Left lung (tissue), 10 donors: Measurements from ENCODE around the gene FAM227B. TPM values are rescaled to one million over a fixed set of nuclear protein-coding genes. Genes with fewer than 3 reads are reported as not detected.
"Not testable (repeated sequence)": the region's sequence is repeated elsewhere in the genome, so short reads cannot be mapped to it uniquely, and the experiment has no call there.

Experiments
- ATAC-seq: fragments of 200-7000 bp; cut with Tn5 transposase; one replicate; pipeline ENCODE4 v1.9.1; 2020; ENCODE audit warnings: moderate library complexity
- DNase-seq, 4 donors: peaks; one replicate each; pipeline ENCODE4 v3.0.0-alpha.2; 2013 to 2020
- H3K27ac ChIP-seq, 2 donors: fragments of 200-600 bp; sonication (generic) in 1 of 2; one replicate each; pipeline versions ENCODE4 v1.5.0 to v1.8.0; 2020 to 2021
- H3K27me3 ChIP-seq, 2 donors: fragments of 200-600 bp; sonication (generic) in 1 of 2; one replicate each; pipeline versions ENCODE4 v1.5.0 to v1.8.0; 2020 to 2021
- H3K36me3 ChIP-seq, 2 donors: fragments of 200-600 bp; sonication (generic) in 1 of 2; one replicate each; pipeline versions ENCODE4 v1.5.0 to v1.8.0; 2020 to 2021
- H3K4me1 ChIP-seq, 2 donors: fragments of 200-600 bp; one replicate each; pipeline ENCODE4 v1.8.0; 2021
- H3K4me3 ChIP-seq, 2 donors: fragments of 200-600 bp; sonication (generic) in 1 of 2; one replicate each; pipeline versions ENCODE4 v1.5.0 to v1.8.0; 2020 to 2021; ENCODE audit warnings: mild to moderate bottlenecking in 1 of 2
- H3K9me3 ChIP-seq, 2 donors: fragments of 200-600 bp; sonication (generic) in 1 of 2; one replicate each; pipeline versions ENCODE4 v1.5.0 to v1.8.0; 2020 to 2021
- intact Hi-C, 2 donors: fragments of 100-400 bp; cut with DNase I; formaldehyde crosslinking; loops; one replicate each; pipeline versions ENCODE4 v1.11.2 to v1.14.2; 2022
- polyA plus RNA-seq, 6 donors: library from polyadenylated mRNA; unstranded; fragments of 120-200 nt; gene quantifications; one replicate each; pipeline ENCODE4 v1.2.1, GENCODE V29; 2013; ENCODE audit not compliant: insufficient read length in 6 of 6
- total RNA-seq, 2 donors: library from RNA; stranded (reverse); fragmentation: NEBNext Ultra II Directional; extraction: Animal tissue kit (Norgen Biotek cat#: 25700); gene quantifications; one replicate each; pipeline ENCODE4 v1.2.1, GENCODE V29; 2021
- TF ChIP-seq, protein P1 (sequence below), 2 donors: fragments of 200-600 bp; sonication (generic) in 1 of 2; IDR thresholded peaks; one replicate each; pipeline versions ENCODE4 v1.5.0 to v1.8.0; 2021; ENCODE audit warnings: antibody characterized with exemption in 2 of 2
- donor health status: DM: no; HTN: yes; CAD: no.
- donor health status: DM: no; HTN: no; CAD: no.

Gene FAM227B
- total and polyA plus RNA-seq, 8 donors, result 2.3 to 17.2 (median 13.3) TPM

DNA sequence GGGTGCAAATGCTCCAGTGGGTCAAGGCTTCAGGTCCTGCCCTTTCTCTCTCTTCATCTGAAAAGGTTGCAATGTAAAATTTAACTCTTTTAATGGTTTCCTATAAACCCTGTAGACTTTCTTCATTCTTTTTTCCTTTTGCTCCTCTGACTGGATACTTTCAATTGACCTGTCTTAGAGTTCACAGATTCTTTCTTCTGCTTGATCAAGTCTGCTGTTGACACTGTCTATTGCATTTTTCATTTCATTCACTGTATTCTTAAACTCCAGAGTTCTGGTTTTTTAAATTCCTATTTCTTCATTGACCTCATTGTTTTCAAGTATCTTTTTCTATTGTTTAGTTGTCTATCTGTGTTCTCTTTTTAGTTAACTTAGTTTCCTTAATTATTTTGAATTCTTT, 82.1 kb downstream of the FAM227B start:
- Histone ChIP-seq H3K9me3 (peaks cover 0 to 40% of the 10 kb centered on the region in 2 donors), H3K4me1 (no peaks in the 10 kb centered on the region), H3K27me3 (no peaks in the 10 kb centered on the region), H3K36me3 (no peaks in the 10 kb centered on the region), H3K4me3 (no peak overlapping the region), H3K27ac (no peak overlapping the region)
- ATAC-seq (no peak), DNase-seq (no peak)
- TF ChIP-seq, protein P1, sequence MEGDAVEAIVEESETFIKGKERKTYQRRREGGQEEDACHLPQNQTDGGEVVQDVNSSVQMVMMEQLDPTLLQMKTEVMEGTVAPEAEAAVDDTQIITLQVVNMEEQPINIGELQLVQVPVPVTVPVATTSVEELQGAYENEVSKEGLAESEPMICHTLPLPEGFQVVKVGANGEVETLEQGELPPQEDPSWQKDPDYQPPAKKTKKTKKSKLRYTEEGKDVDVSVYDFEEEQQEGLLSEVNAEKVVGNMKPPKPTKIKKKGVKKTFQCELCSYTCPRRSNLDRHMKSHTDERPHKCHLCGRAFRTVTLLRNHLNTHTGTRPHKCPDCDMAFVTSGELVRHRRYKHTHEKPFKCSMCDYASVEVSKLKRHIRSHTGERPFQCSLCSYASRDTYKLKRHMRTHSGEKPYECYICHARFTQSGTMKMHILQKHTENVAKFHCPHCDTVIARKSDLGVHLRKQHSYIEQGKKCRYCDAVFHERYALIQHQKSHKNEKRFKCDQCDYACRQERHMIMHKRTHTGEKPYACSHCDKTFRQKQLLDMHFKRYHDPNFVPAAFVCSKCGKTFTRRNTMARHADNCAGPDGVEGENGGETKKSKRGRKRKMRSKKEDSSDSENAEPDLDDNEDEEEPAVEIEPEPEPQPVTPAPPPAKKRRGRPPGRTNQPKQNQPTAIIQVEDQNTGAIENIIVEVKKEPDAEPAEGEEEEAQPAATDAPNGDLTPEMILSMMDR (IDR thresholded peaks at IDR 0.05), result no peak
- intact Hi-C loops, result no loop called here

- no peak overlapping the region for H3K4me3 ChIP-seq
- DNase-seq (no peak), ATAC-seq (no peak)
- intact Hi-C loops, result no loop called here
- no peaks in the 10 kb centered on the region for H3K36me3 ChIP-seq
- TF ChIP-seq, protein P1 (IDR thresholded peaks at IDR 0.05), result no peak
- H3K27me3 ChIP-seq, result no peaks in the 10 kb centered on the region
- peaks cover 0 to 21% of the 10 kb centered on the region in 2 donors for H3K9me3 ChIP-seq
- no peaks in the 10 kb centered on the region for H3K4me1 ChIP-seq
- no peak overlapping the region for H3K27ac ChIP-seq
Observed at GRCh38 chr15:49530092-49530491, 90.5 kb downstream of the FAM227B start.

DNA sequence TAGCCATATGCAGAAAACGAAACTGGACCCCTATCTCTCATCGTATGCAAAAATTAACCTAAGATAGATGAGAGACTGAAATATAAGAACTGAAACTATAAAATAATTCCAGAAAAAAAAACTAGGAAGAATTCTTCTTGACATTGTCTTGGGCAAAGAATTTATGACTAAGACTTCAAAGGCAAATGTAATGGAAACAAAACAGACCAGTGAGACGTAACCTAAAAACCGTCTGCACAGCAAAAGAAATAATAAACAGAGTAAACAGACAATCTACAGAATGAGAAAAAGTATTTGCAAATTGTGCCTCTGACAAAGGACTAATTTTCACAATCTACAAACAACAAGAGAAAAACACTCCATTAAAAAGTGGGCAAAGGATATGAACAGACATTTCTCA, 92.3 kb downstream of the FAM227B start:
- Histone ChIP-seq H3K9me3 (peaks cover 0 to 24% of the 10 kb centered on the region in 2 donors), H3K4me1 (no peaks in the 10 kb centered on the region), H3K27ac (no peak overlapping the region), H3K27me3 (no peaks in the 10 kb centered on the region), H3K36me3 (no peaks in the 10 kb centered on the region), H3K4me3 (no peak overlapping the region)
- intact Hi-C loops, result no loop called here
- no peak for DNase-seq
- no peak for ATAC-seq
- TF ChIP-seq, protein P1 (IDR thresholded peaks at IDR 0.05), result no peak

GRCh38 chr15:49521802-49522201, 98.8 kb downstream of the FAM227B start:
- Histone ChIP-seq H3K9me3 (peaks cover 0 to 37% of the 10 kb centered on the region in 2 donors), H3K36me3 (no peaks in the 10 kb centered on the region), H3K4me3 (no peak overlapping the region), H3K4me1 (no peaks in the 10 kb centered on the region), H3K27ac (no peak overlapping the region), H3K27me3 (no peaks in the 10 kb centered on the region)
- TF ChIP-seq, protein P1 (IDR thresholded peaks at IDR 0.05), result no peak
- DNase-seq (no peak), ATAC-seq (no peak)
- intact Hi-C loops, result no loop called here

DNA sequence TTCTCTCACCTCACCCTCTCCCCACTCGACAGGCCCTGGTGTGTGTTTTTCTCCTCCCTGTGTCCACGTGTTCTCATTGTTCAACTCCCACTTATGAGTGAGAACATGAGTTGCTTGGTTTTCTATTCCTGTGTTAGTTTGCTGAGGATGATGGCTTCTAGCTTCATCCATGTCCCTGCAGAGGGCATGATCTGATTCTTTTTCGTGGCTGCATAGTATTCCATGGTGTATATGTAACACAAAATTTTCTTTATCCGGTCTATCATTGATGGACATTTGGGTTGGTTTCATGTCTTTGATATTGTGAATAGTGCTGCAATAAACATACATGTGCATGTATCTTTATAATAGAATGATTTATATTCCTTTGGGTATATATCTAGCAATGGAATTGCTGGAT, 107.9 kb downstream of the FAM227B start:
- H3K27me3 ChIP-seq, H3K4me1 ChIP-seq, H3K9me3 ChIP-seq, H3K36me3 ChIP-seq, ATAC-seq, intact Hi-C loops, H3K4me3 ChIP-seq, H3K27ac ChIP-seq, DNase-seq: not testable (repeated sequence)

DNA sequence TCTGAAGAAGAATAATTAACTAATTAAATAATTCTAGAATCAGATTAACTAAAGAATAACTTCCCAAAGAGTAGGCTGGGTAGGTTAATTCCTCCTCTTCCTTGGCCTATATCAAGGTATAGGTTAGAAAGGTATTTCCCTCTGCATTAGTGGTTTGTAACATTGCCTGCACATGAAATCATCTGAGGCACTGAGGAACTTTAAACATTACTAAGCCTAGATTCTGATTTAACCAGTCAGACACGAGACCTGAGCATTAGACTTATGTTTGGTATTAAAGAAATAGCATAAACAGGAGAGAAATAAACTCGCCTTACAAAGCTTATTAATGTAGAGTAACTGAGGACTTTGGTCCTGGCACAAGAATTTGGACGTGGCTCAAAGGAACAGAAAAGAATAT, 113.4 kb downstream of the FAM227B start:
- Histone ChIP-seq H3K9me3 (peaks cover 0 to 2% of the 10 kb centered on the region in 2 donors), H3K4me3 (no peak overlapping the region), H3K4me1 (no peaks in the 10 kb centered on the region), H3K27ac (no peak overlapping the region), H3K27me3 (no peaks in the 10 kb centered on the region), H3K36me3 (no peaks in the 10 kb centered on the region)
- TF ChIP-seq, protein P1 (IDR thresholded peaks at IDR 0.05), result no peak
- intact Hi-C loops, result no loop called here
- DNase-seq (no peak), ATAC-seq (no peak)
